Panc1 (cell line): ENCODE measurements around the gene TJP2. TPM values are rescaled to one million over a fixed set of nuclear protein-coding genes. Genes with fewer than 3 reads are reported as not detected.

ENCODE experiments used
- ATAC-seq: fragments of 200-7000 bp; cut with Tn5 transposase; 2 replicates; pipeline ENCODE4 v1.9.1; 2020; ENCODE audit warnings: mild to moderate bottlenecking, moderate library complexity
- BruUV-seq: library from RNA; stranded (reverse); fragments of 400-500 nt; replicated peaks from 2 replicates; lab custom pipeline; 2021; lab: Mats Ljungman, UMichigan
- CTCF ChIA-PET: fragments of 300-600 bp; sonication (Branson Sonifier 250); formaldehyde crosslinking; loops from one replicate; lab custom pipeline; 2022; ENCODE audit warnings: antibody characterized with exemption; lab: Charles Lee
- POLR2A ChIA-PET: fragments of 300-600 bp; sonication (Branson Sonifier 250); formaldehyde crosslinking; loops from one replicate; lab custom pipeline; 2022; ENCODE audit warnings: antibody characterized with exemption; lab: Charles Lee
- DNase-seq: peaks from one replicate; pipeline ENCODE4 v3.0.0-alpha.2; 2010; ENCODE audit warnings: low read depth, low spot score
- H3K27ac ChIP-seq: 2 replicates; pipeline ENCODE4 v1.5.1; 2011; ENCODE audit warnings: mild to moderate bottlenecking, low read length, inconsistent platforms
- H3K27me3 ChIP-seq: fragments of 200-500 bp; sonication (Bioruptor generic); 2 replicates; pipeline ENCODE4 v1.6.0; 2014; ENCODE audit warnings: low read length, inconsistent platforms; ENCODE audit not compliant: control insufficient read depth, insufficient read depth
- H3K36me3 ChIP-seq: fragments of 200-500 bp; sonication (Bioruptor generic); 2 replicates; pipeline ENCODE4 v1.5.1; 2014; ENCODE audit warnings: inconsistent platforms, mild to moderate bottlenecking, low read length, moderate library complexity; ENCODE audit not compliant: control insufficient read depth, insufficient read depth
- H3K4me1 ChIP-seq: 2 replicates; pipeline ENCODE4 v1.5.1; 2011; ENCODE audit warnings: inconsistent platforms, mild to moderate bottlenecking, low read length, moderate library complexity; ENCODE audit not compliant: control insufficient read depth, insufficient read depth
- H3K4me3 ChIP-seq, 2 experiments: 2 replicates each; pipeline ENCODE4 v1.5.1; 2011 to 2012; ENCODE audit warnings: low read depth in 2 of 2, low read length in 2 of 2, mild to moderate bottlenecking in 2 of 2, inconsistent platforms in 1 of 2, moderate library complexity in 1 of 2
- H3K9me3 ChIP-seq: fragments of 200-500 bp; sonication (Bioruptor generic); 2 replicates; pipeline ENCODE4 v1.5.1; 2014; ENCODE audit warnings: low read depth, mild to moderate bottlenecking, inconsistent platforms, low read length, moderate library complexity; ENCODE audit not compliant: control insufficient read depth, insufficient read depth
- POLR2AphosphoS5 ChIP-seq: IDR thresholded peaks from 2 replicates; pipeline ENCODE4 v1.6.1; 2012; ENCODE audit warnings: mild to moderate bottlenecking, low read depth, low read length, moderate library complexity
- SIN3A ChIP-seq: IDR thresholded peaks from 2 replicates; pipeline ENCODE4 v1.6.1; 2012; ENCODE audit warnings: low read depth, mild to moderate bottlenecking, low read length, moderate library complexity, borderline replicate concordance; ENCODE audit not compliant: insufficient read depth
- TCF7L2 ChIP-seq: IDR thresholded peaks from 2 replicates; pipeline ENCODE4 v1.6.1; 2011; ENCODE audit warnings: mild to moderate bottlenecking, low read depth, low read length, inconsistent platforms
- in situ Hi-C: cut with HindIII; loops from 2 replicates; pipeline ENCODE4 v1.10.0; 2016; ENCODE audit warnings: low sequenced_read_pairs, low pct_unique_long_range_greater_than_20kb
- intact Hi-C: fragments of 100-400 bp; cut with micrococcal nuclease; formaldehyde crosslinking; loops from one replicate; pipeline ENCODE4 v1.10.0; 2022; ENCODE audit not compliant: unreplicated experiment
- total RNA-seq: library from RNA; stranded (reverse); gene quantifications from one replicate; pipeline ENCODE4 v1.2.1, GENCODE V29; 2021; ENCODE audit not compliant: unreplicated experiment
- TF ChIP-seq, protein P1 (sequence below), 2 experiments: IDR thresholded peaks; 2 replicates each; pipeline ENCODE4 v1.6.1; 2011 to 2012; ENCODE audit warnings: low read depth in 2 of 2, control low read depth in 1 of 2, low read length in 1 of 2, mild to moderate bottlenecking in 1 of 2, moderate library complexity in 1 of 2; ENCODE audit not compliant: insufficient read depth in 1 of 2
- TF ChIP-seq, protein P2 (sequence below): fragments of 450-650 bp; IDR thresholded peaks from 2 replicates; pipeline ENCODE4 v1.5.1; 2017; ENCODE audit warnings: mild to moderate bottlenecking

TJP2 gene
- total RNA-seq, 1 experiment from 2014 or later, result 40.2 TPM

DNA sequence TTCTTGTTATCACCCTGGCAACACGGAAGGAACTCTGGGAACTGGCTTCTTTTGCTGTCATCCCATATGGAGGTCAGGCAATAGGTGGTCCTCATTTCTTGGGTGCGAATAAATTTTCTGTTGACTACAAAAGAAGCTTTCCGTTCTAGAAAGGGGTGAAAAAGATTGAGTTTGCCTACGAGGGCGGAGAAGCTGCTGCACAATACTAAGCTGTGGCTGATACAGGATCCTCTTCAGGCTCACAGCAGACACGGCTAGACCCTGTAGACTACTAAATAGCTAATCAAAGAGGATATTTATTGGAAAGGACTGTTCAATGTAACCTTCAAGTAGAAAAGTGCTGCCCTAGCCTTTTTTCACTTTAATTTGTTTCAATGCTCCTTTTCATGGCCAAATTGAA lies 58.1 kb downstream of the TJP2 start:
- BruUV-seq, result no TSS peak
- CTCF ChIA-PET, result no interaction called here
- H3K9me3 ChIP-seq, result no peaks in the 10 kb centered on the region
- H3K4me1 ChIP-seq, result no peaks in the 10 kb centered on the region
- in situ Hi-C loops (no loop called here), intact Hi-C loops (no loop called here)
- no peak overlapping the region for H3K4me3 ChIP-seq
- ATAC-seq (no peak), DNase-seq (no peak)
- POLR2A ChIA-PET, result no interaction called here
- TF ChIP-seq, protein P1, sequence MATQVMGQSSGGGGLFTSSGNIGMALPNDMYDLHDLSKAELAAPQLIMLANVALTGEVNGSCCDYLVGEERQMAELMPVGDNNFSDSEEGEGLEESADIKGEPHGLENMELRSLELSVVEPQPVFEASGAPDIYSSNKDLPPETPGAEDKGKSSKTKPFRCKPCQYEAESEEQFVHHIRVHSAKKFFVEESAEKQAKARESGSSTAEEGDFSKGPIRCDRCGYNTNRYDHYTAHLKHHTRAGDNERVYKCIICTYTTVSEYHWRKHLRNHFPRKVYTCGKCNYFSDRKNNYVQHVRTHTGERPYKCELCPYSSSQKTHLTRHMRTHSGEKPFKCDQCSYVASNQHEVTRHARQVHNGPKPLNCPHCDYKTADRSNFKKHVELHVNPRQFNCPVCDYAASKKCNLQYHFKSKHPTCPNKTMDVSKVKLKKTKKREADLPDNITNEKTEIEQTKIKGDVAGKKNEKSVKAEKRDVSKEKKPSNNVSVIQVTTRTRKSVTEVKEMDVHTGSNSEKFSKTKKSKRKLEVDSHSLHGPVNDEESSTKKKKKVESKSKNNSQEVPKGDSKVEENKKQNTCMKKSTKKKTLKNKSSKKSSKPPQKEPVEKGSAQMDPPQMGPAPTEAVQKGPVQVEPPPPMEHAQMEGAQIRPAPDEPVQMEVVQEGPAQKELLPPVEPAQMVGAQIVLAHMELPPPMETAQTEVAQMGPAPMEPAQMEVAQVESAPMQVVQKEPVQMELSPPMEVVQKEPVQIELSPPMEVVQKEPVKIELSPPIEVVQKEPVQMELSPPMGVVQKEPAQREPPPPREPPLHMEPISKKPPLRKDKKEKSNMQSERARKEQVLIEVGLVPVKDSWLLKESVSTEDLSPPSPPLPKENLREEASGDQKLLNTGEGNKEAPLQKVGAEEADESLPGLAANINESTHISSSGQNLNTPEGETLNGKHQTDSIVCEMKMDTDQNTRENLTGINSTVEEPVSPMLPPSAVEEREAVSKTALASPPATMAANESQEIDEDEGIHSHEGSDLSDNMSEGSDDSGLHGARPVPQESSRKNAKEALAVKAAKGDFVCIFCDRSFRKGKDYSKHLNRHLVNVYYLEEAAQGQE (IDR thresholded peaks at IDR 0.05; ENCODE audit: insufficient read depth in 1 of 2, low read depth in 2 of 2, low read length in 1 of 2), result no peak
- TF ChIP-seq SIN3A (no peak), POLR2AphosphoS5 (no peak), TCF7L2 (no peak)
- TF ChIP-seq, protein P2, sequence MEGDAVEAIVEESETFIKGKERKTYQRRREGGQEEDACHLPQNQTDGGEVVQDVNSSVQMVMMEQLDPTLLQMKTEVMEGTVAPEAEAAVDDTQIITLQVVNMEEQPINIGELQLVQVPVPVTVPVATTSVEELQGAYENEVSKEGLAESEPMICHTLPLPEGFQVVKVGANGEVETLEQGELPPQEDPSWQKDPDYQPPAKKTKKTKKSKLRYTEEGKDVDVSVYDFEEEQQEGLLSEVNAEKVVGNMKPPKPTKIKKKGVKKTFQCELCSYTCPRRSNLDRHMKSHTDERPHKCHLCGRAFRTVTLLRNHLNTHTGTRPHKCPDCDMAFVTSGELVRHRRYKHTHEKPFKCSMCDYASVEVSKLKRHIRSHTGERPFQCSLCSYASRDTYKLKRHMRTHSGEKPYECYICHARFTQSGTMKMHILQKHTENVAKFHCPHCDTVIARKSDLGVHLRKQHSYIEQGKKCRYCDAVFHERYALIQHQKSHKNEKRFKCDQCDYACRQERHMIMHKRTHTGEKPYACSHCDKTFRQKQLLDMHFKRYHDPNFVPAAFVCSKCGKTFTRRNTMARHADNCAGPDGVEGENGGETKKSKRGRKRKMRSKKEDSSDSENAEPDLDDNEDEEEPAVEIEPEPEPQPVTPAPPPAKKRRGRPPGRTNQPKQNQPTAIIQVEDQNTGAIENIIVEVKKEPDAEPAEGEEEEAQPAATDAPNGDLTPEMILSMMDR, result no peak
- H3K27me3 ChIP-seq, result no peaks in the 10 kb centered on the region
- no peak overlapping the region for H3K27ac ChIP-seq
- no peaks in the 10 kb centered on the region; the same call in 1 of the 2 replicates for H3K36me3 ChIP-seq

DNA sequence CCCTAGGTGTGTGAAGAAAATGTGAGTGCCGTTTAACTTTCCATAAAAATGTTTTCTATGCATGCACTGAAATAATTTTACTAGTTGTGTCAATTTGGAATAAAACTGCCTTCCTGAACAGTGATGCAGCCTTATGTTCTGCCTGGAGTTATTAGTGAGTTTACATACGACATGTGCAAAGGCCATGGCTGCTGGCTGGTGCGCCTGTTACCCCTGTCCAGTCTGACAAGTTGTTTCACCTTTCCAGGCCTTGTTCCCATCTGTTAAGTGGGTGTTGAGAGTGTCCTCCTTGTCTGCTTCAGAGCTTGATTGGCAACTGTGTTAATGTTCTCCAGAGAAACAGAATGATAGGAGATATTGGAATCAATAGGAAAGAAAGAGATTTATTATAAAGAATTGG lies 60.6 kb downstream of the TJP2 start:
- no TSS peak for BruUV-seq
- Histone ChIP-seq H3K9me3 (no peaks in the 10 kb centered on the region), H3K36me3 (no peaks in the 10 kb centered on the region), H3K27ac (no peak overlapping the region), H3K27me3 (no peaks in the 10 kb centered on the region), H3K4me1 (no peaks in the 10 kb centered on the region), H3K4me3 (no peak overlapping the region)
- DNase-seq (no peak), ATAC-seq (no peak)
- in situ Hi-C loops, result no loop called here
- no peak for TF ChIP-seq POLR2AphosphoS5
- TF ChIP-seq, protein P2, result no peak
- no peak for TF ChIP-seq SIN3A
- TF ChIP-seq, protein P1 (IDR thresholded peaks at IDR 0.05; ENCODE audit: insufficient read depth in 1 of 2, low read depth in 2 of 2, low read length in 1 of 2), result no peak
- TF ChIP-seq TCF7L2, result no peak
- intact Hi-C loops, result no loop called here
- POLR2A ChIA-PET, result no interaction called here
- CTCF ChIA-PET, result no interaction called here
